IPS-NIHi7 (cell line): Measurements from ENCODE around the gene SUN5.
"Not testable (repeated sequence)": the region's sequence is repeated elsewhere in the genome, so short reads cannot be mapped to it uniquely, and the experiment has no call there.

Experiments
- DNase-seq: peaks from one replicate; pipeline ENCODE4 v3.0.0; 2012; ENCODE audit warnings: mixed read lengths; ENCODE audit errors: extremely low spot score

Gene SUN5

GRCh38 chr20:33004141-33004751, at the start of gene SUN5:
SUN5 (minus strand) TSS chr20:33004433; CDS start chr20:33004340, 93 bp downstream.
- DNase-seq: no peak

- peak; percentile 26 for DNase-seq
Observed at GRCh38 chr20:33053291-33054106, 49.3 kb upstream of the SUN5 start, which contains the start of gene BPIFB3. BPIFB3 (plus strand) TSS chr20:33053903; CDS start chr20:33055436, 1,533 bp downstream.

GRCh38 chr20:33051333-33051732, 47.1 kb upstream of the SUN5 start:
- no peak for DNase-seq

GRCh38 chr20:33046412-33046811, 42.2 kb upstream of the SUN5 start:
- DNase-seq: no peak

- DNase-seq: not testable (repeated sequence)
Observed at GRCh38 chr20:33045129-33045721, 41.0 kb upstream of the SUN5 start.

GRCh38 chr20:33043731-33044181, 39.5 kb upstream of the SUN5 start:
- no peak for DNase-seq

- DNase-seq: no peak
Observed at GRCh38 chr20:33042983-33043730, 38.9 kb upstream of the SUN5 start.

GRCh38 chr20:33042430-33042829, 38.2 kb upstream of the SUN5 start:
- DNase-seq: no peak

- DNase-seq: no peak
Observed at GRCh38 chr20:33038243-33038642, 34.0 kb upstream of the SUN5 start.

GRCh38 chr20:33037456-33037855, 33.2 kb upstream of the SUN5 start:
- DNase-seq: no peak

- no peak for DNase-seq
Observed at GRCh38 chr20:33034901-33035492, 30.8 kb upstream of the SUN5 start.

- no peak for DNase-seq
Observed at GRCh38 chr20:33034115-33034514, 29.9 kb upstream of the SUN5 start.

GRCh38 chr20:33033381-33033780, 29.1 kb upstream of the SUN5 start:
- no peak for DNase-seq

- DNase-seq: no peak
Observed at GRCh38 chr20:33032555-33032954, 28.3 kb upstream of the SUN5 start.

- DNase-seq: no peak
Observed at GRCh38 chr20:33031531-33031930, 27.3 kb upstream of the SUN5 start, which contains the start of gene BPIFB6. BPIFB6 (plus strand) TSS chr20:33031648; CDS start chr20:33031648, 0 bp downstream.

- no peak for DNase-seq
Observed at GRCh38 chr20:33030569-33030968, 26.3 kb upstream of the SUN5 start.

- no peak for DNase-seq
Observed at GRCh38 chr20:33030076-33030475, 25.8 kb upstream of the SUN5 start.

GRCh38 chr20:33028875-33029274, 24.6 kb upstream of the SUN5 start:
- DNase-seq: no peak

- no peak for DNase-seq
Observed at GRCh38 chr20:33027769-33028751, 23.8 kb upstream of the SUN5 start.
